CD4-positive, alpha-beta memory T cell (primary cell): ENCODE measurements around the gene EFNA5. TPM values are rescaled to one million over a fixed set of nuclear protein-coding genes. Genes with fewer than 3 reads are reported as not detected.

ENCODE experiments used
- CTCF ChIA-PET: fragments of 350-600 bp; sonication (Branson Sonifier 250); formaldehyde crosslinking; loops from one replicate; lab custom pipeline; 2021; ENCODE audit warnings: inconsistent platforms; ENCODE audit not compliant: partially characterized antibody; lab: Charles Lee
- POLR2A ChIA-PET: fragments of 350-600 bp; sonication (Branson Sonifier 250); formaldehyde crosslinking; loops from one replicate; lab custom pipeline; 2021; ENCODE audit not compliant: partially characterized antibody; lab: Charles Lee
- DNase-seq, 5 donors: peaks; one replicate each; pipeline versions ENCODE4 v3.0.0 to v3.0.0-alpha.2; 2020 to 2022; ENCODE audit warnings: mixed read lengths in 1 of 5
- H3K27ac ChIP-seq: one replicate; pipeline ENCODE4 v1.7.0; 2013; ENCODE audit warnings: low read depth, low read length
- H3K27me3 ChIP-seq: 2 replicates; pipeline ENCODE4 v1.7.0; 2013; ENCODE audit warnings: mild to moderate bottlenecking, low read length, moderate library complexity; ENCODE audit not compliant: insufficient read depth
- H3K36me3 ChIP-seq: 2 replicates; pipeline ENCODE4 v1.7.0; 2013; ENCODE audit warnings: mild to moderate bottlenecking, low read length, moderate library complexity; ENCODE audit not compliant: insufficient read depth
- H3K4me1 ChIP-seq: 2 replicates; pipeline ENCODE4 v1.7.0; 2013; ENCODE audit warnings: mild to moderate bottlenecking, low read length, moderate library complexity; ENCODE audit not compliant: insufficient read depth
- H3K4me3 ChIP-seq, 2 donors: one replicate each; pipeline ENCODE4 v1.7.0; 2013; ENCODE audit warnings: low read length in 2 of 2, mild to moderate bottlenecking in 1 of 2
- H3K9me3 ChIP-seq, 2 donors: one replicate each; pipeline ENCODE4 v1.7.0; 2013; ENCODE audit warnings: low read length in 2 of 2, control low read depth in 1 of 2; ENCODE audit not compliant: control insufficient read depth in 1 of 2
- H3K27ac Mint-ChIP-seq, 7 donors: one replicate each; pipeline ENCODE4 v1.8.0; 2020 to 2021; ENCODE audit warnings: mixed read lengths in 7 of 7, mild to moderate bottlenecking in 6 of 7, inconsistent platforms in 3 of 7, moderate library complexity in 3 of 7
- H3K27me3 Mint-ChIP-seq, 2 donors: one replicate each; pipeline ENCODE4 v1.8.0; 2020 to 2021; ENCODE audit warnings: mixed read lengths in 2 of 2
- H3K36me3 Mint-ChIP-seq, 2 donors: one replicate each; pipeline ENCODE4 v1.8.0; 2020 to 2021; ENCODE audit warnings: mixed read lengths in 2 of 2, inconsistent platforms in 1 of 2, mild to moderate bottlenecking in 1 of 2
- H3K4me1 Mint-ChIP-seq, 4 donors: one replicate each; pipeline ENCODE4 v1.8.0; 2020 to 2021; ENCODE audit warnings: mixed read lengths in 4 of 4, mild to moderate bottlenecking in 1 of 4
- H3K4me3 Mint-ChIP-seq, 8 donors: one replicate each; pipeline ENCODE4 v1.8.0; 2020 to 2021; ENCODE audit warnings: mixed read lengths in 8 of 8, mild to moderate bottlenecking in 7 of 8, moderate library complexity in 6 of 8, inconsistent platforms in 3 of 8
- H3K9me3 Mint-ChIP-seq, 8 donors: one replicate each; pipeline ENCODE4 v1.8.0; 2020 to 2021; ENCODE audit warnings: mixed read lengths in 8 of 8, mild to moderate bottlenecking in 5 of 8, inconsistent platforms in 3 of 8, moderate library complexity in 1 of 8
- intact Hi-C: fragments of 100-400 bp; cut with micrococcal nuclease; formaldehyde crosslinking; loops from one replicate; pipeline ENCODE4 v1.15.1; 2023
- polyA plus RNA-seq, 2 donors: library from polyadenylated mRNA; unstranded; fragments of 300-500 nt; fragmentation: Illumina TruSeq; gene quantifications; one replicate each; pipeline ENCODE4 v1.2.3, GENCODE V29; 2021
- total RNA-seq, 2 experiments: library from RNA; stranded (reverse); gene quantifications; one replicate each; pipeline ENCODE4 v1.2.3, GENCODE V29; 2021

The EFNA5 gene
- total and polyA plus RNA-seq, 4 experiments from 2014 or later: not detected

- no peak overlapping the region for H3K27ac ChIP-seq
- Mint-ChIP-seq H3K36me3 (no peaks in the 10 kb centered on the region), H3K9me3 (no peaks in the 10 kb centered on the region), H3K4me3 (no peak overlapping the region), H3K27ac (no peak overlapping the region), H3K4me1 (no peaks in the 10 kb centered on the region), H3K27me3 (peaks cover 0 to 3% of the 10 kb centered on the region in 2 donors)
- no peak overlapping the region for H3K4me3 ChIP-seq
- no peaks in the 10 kb centered on the region for H3K36me3 ChIP-seq
- ChIA-PET CTCF (no interaction called here), POLR2A (no interaction called here)
- H3K4me1 ChIP-seq: no peaks in the 10 kb centered on the region
- DNase-seq: no peak
- intact Hi-C loops: no loop called here
- no peaks in the 10 kb centered on the region for H3K9me3 ChIP-seq
- H3K27me3 ChIP-seq: no peaks in the 10 kb centered on the region
Measured at GRCh38 chr5:107407713-107408298, 262.9 kb downstream of the EFNA5 start.

GRCh38 chr5:107404595-107405374 lies 266.0 kb downstream of the EFNA5 start:
- no peak overlapping the region for H3K4me3 Mint-ChIP-seq
- Histone ChIP-seq H3K4me3 (no peak overlapping the region), H3K9me3 (no peaks in the 10 kb centered on the region), H3K36me3 (no peaks in the 10 kb centered on the region), H3K4me1 (no peaks in the 10 kb centered on the region), H3K27me3 (no peaks in the 10 kb centered on the region), H3K27ac (no peak overlapping the region)
- H3K36me3 Mint-ChIP-seq: no peaks in the 10 kb centered on the region
- H3K4me1 Mint-ChIP-seq: no peaks in the 10 kb centered on the region
- no peaks in the 10 kb centered on the region for H3K27me3 Mint-ChIP-seq
- no peak for DNase-seq
- ChIA-PET POLR2A (no interaction called here), CTCF (interaction anchor here (1.0 kb wide), 1 partner anchor 16 kb away, joined by 3 read pairs; no protein-coding TSS in a partner anchor)
- no peaks in the 10 kb centered on the region for H3K9me3 Mint-ChIP-seq
- intact Hi-C loops: no loop called here
- H3K27ac Mint-ChIP-seq: no peak overlapping the region

GRCh38 chr5:107403228-107403953 lies 267.3 kb downstream of the EFNA5 start:
- no peaks in the 10 kb centered on the region for H3K4me1 Mint-ChIP-seq
- no peak overlapping the region for H3K27ac ChIP-seq
- ChIA-PET CTCF (no interaction called here), POLR2A (no interaction called here)
- H3K27me3 Mint-ChIP-seq: no peaks in the 10 kb centered on the region
- no peak overlapping the region for H3K4me3 Mint-ChIP-seq
- DNase-seq: no peak
- no peak overlapping the region for H3K27ac Mint-ChIP-seq
- no peaks in the 10 kb centered on the region for H3K36me3 ChIP-seq
- no peaks in the 10 kb centered on the region for H3K9me3 ChIP-seq
- intact Hi-C loops: no loop called here
- no peaks in the 10 kb centered on the region for H3K27me3 ChIP-seq
- H3K4me3 ChIP-seq: no peak overlapping the region
- H3K4me1 ChIP-seq: no peaks in the 10 kb centered on the region
- H3K9me3 Mint-ChIP-seq: no peaks in the 10 kb centered on the region
- no peaks in the 10 kb centered on the region for H3K36me3 Mint-ChIP-seq

GRCh38 chr5:107402434-107403227 lies 268.1 kb downstream of the EFNA5 start:
- ChIA-PET POLR2A (no interaction called here), CTCF (no interaction called here)
- no peaks in the 10 kb centered on the region for H3K27me3 Mint-ChIP-seq
- no peak for DNase-seq
- H3K4me1 Mint-ChIP-seq: no peaks in the 10 kb centered on the region
- intact Hi-C loops: no loop called here
- H3K27ac Mint-ChIP-seq: no peak overlapping the region
- Histone ChIP-seq H3K27ac (no peak overlapping the region), H3K9me3 (no peaks in the 10 kb centered on the region), H3K36me3 (no peaks in the 10 kb centered on the region), H3K27me3 (no peaks in the 10 kb centered on the region), H3K4me3 (no peak overlapping the region), H3K4me1 (no peaks in the 10 kb centered on the region)
- H3K4me3 Mint-ChIP-seq: no peak overlapping the region
- H3K9me3 Mint-ChIP-seq: no peaks in the 10 kb centered on the region
- no peaks in the 10 kb centered on the region for H3K36me3 Mint-ChIP-seq

GRCh38 chr5:107401470-107402122 lies 269.1 kb downstream of the EFNA5 start:
- Mint-ChIP-seq H3K4me1 (no peaks in the 10 kb centered on the region), H3K4me3 (no peak overlapping the region), H3K27me3 (no peaks in the 10 kb centered on the region), H3K27ac (no peak overlapping the region), H3K9me3 (no peaks in the 10 kb centered on the region), H3K36me3 (no peaks in the 10 kb centered on the region)
- H3K4me3 ChIP-seq: no peak overlapping the region
- H3K36me3 ChIP-seq: no peaks in the 10 kb centered on the region
- no peaks in the 10 kb centered on the region for H3K9me3 ChIP-seq
- ChIA-PET CTCF (no interaction called here), POLR2A (no interaction called here)
- H3K27me3 ChIP-seq: no peaks in the 10 kb centered on the region
- H3K27ac ChIP-seq: no peak overlapping the region
- intact Hi-C loops: no loop called here
- no peak for DNase-seq
- H3K4me1 ChIP-seq: no peaks in the 10 kb centered on the region

GRCh38 chr5:107400328-107400727 lies 270.4 kb downstream of the EFNA5 start:
- ChIA-PET POLR2A (no interaction called here), CTCF (no interaction called here)
- H3K9me3 Mint-ChIP-seq: no peaks in the 10 kb centered on the region
- Histone ChIP-seq H3K36me3 (no peaks in the 10 kb centered on the region), H3K4me1 (no peaks in the 10 kb centered on the region), H3K4me3 (no peak overlapping the region), H3K9me3 (no peaks in the 10 kb centered on the region), H3K27ac (no peak overlapping the region), H3K27me3 (no peaks in the 10 kb centered on the region)
- no peak overlapping the region for H3K27ac Mint-ChIP-seq
- H3K36me3 Mint-ChIP-seq: no peaks in the 10 kb centered on the region
- no peak overlapping the region for H3K4me3 Mint-ChIP-seq
- no peak for DNase-seq
- intact Hi-C loops: no loop called here
- no peaks in the 10 kb centered on the region for H3K27me3 Mint-ChIP-seq
- H3K4me1 Mint-ChIP-seq: no peaks in the 10 kb centered on the region
